Measurements from ENCODE around the gene RAD51B. TPM values are rescaled to one million over a fixed set of nuclear protein-coding genes. Genes with fewer than 3 reads are reported as not detected.

RAD51B gene
- total RNA-seq, 1 donor from 2014 or later = 16.7 TPM

- DNase-seq (ENCODE audit: low read depth, low spot score) = no peak
- Mint-ChIP-seq H3K27me3 (ENCODE audit: low read depth) (no peaks in the 10 kb centered on the region), H3K36me3 (ENCODE audit: low read depth) (no peaks in the 10 kb centered on the region), H3K4me1 (peaks cover 22% of the 10 kb centered on the region), H3K4me3 (no peak overlapping the region), H3K27ac (ENCODE audit: unreplicated experiment) (no peak overlapping the region), H3K9me3 (no peaks in the 10 kb centered on the region)
- TF ChIP-seq, protein P1, sequence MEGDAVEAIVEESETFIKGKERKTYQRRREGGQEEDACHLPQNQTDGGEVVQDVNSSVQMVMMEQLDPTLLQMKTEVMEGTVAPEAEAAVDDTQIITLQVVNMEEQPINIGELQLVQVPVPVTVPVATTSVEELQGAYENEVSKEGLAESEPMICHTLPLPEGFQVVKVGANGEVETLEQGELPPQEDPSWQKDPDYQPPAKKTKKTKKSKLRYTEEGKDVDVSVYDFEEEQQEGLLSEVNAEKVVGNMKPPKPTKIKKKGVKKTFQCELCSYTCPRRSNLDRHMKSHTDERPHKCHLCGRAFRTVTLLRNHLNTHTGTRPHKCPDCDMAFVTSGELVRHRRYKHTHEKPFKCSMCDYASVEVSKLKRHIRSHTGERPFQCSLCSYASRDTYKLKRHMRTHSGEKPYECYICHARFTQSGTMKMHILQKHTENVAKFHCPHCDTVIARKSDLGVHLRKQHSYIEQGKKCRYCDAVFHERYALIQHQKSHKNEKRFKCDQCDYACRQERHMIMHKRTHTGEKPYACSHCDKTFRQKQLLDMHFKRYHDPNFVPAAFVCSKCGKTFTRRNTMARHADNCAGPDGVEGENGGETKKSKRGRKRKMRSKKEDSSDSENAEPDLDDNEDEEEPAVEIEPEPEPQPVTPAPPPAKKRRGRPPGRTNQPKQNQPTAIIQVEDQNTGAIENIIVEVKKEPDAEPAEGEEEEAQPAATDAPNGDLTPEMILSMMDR (conservative IDR thresholded peaks at IDR 0.05) = no peak
Observed at GRCh38 chr14:68193970-68194681, 374.5 kb downstream of the RAD51B start.

GRCh38 chr14:68195126-68195525, 375.5 kb downstream of the RAD51B start:
- TF ChIP-seq, protein P1 (conservative IDR thresholded peaks at IDR 0.05) = no peak
- H3K36me3 Mint-ChIP-seq (ENCODE audit: low read depth) = no peaks in the 10 kb centered on the region
- H3K9me3 Mint-ChIP-seq = no peaks in the 10 kb centered on the region
- DNase-seq (ENCODE audit: low read depth, low spot score) = no peak
- H3K27me3 Mint-ChIP-seq (ENCODE audit: low read depth) = no peaks in the 10 kb centered on the region
- no peak overlapping the region for H3K27ac Mint-ChIP-seq (ENCODE audit: unreplicated experiment)
- H3K4me3 Mint-ChIP-seq = no peak overlapping the region
- peaks cover 32% of the 10 kb centered on the region for H3K4me1 Mint-ChIP-seq

DNA sequence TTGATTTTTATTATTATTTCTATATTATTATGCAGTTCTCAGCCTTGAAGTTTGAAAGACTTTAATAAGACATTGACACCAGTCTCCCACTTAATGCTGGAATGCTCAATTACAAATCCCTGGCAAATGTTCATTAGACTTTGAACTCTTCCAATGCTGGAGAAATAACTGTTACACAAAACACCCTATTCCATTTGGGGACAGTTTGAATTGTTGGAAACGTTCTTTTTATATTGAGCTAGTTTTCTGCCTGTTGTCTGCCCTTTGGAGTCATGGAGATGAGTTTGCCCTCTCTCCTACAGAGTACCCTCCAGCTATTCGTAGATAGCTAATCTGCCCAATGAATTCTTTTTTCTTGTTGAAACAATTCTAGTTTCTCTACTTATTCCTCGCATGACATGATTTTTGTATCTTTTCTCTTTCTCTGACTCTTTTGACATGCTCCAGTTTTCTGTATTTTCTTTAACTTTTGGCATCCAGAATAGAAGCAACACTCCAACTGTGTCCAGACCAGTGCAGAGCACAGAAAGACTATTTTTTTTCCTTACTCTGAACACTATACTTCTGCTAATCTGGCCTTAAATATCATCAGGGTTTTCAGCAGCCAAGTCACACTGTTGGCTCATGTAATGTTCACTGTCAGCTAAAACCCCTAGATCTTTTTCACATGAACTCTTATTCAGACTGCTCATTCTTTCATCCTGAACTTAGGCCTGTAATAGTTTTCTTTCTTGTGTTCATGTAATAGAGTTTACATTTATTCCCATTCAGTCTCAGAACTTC, 379.3 kb downstream of the RAD51B start:
- H3K4me3 Mint-ChIP-seq = no peak overlapping the region

GRCh38 chr14:68199554-68200151, 380.1 kb downstream of the RAD51B start:
- H3K9me3 Mint-ChIP-seq = peaks cover 2% of the 10 kb centered on the region
- DNase-seq (ENCODE audit: low read depth, low spot score) = peak; percentile 9
- H3K4me3 Mint-ChIP-seq = peak overlapping the region; percentile 65
- peak overlapping the region; percentile 98 for H3K27ac Mint-ChIP-seq (ENCODE audit: unreplicated experiment)
- H3K36me3 Mint-ChIP-seq (ENCODE audit: low read depth) = no peaks in the 10 kb centered on the region
- TF ChIP-seq, protein P1 (conservative IDR thresholded peaks at IDR 0.05) = no peak
- H3K27me3 Mint-ChIP-seq (ENCODE audit: low read depth) = no peaks in the 10 kb centered on the region
- peaks cover 20% of the 10 kb centered on the region for H3K4me1 Mint-ChIP-seq

More for the DNA sequence above, 379.3 kb downstream of the RAD51B start:
- H3K36me3 Mint-ChIP-seq (ENCODE audit: low read depth) = no peaks in the 10 kb centered on the region
- TF ChIP-seq, protein P1 (conservative IDR thresholded peaks at IDR 0.05) = no peak
- DNase-seq (ENCODE audit: low read depth, low spot score) = no peak
- H3K27ac Mint-ChIP-seq (ENCODE audit: unreplicated experiment) = peak overlapping the region; percentile 1
- H3K27me3 Mint-ChIP-seq (ENCODE audit: low read depth) = no peaks in the 10 kb centered on the region
- H3K4me1 Mint-ChIP-seq = peaks cover 20% of the 10 kb centered on the region
- peaks cover 2% of the 10 kb centered on the region for H3K9me3 Mint-ChIP-seq

- Mint-ChIP-seq H3K4me3 (no peak overlapping the region), H3K27ac (ENCODE audit: unreplicated experiment) (no peak overlapping the region), H3K27me3 (ENCODE audit: low read depth) (no peaks in the 10 kb centered on the region), H3K4me1 (peaks cover 16% of the 10 kb centered on the region), H3K9me3 (peaks cover 5% of the 10 kb centered on the region), H3K36me3 (ENCODE audit: low read depth) (no peaks in the 10 kb centered on the region)
- TF ChIP-seq, protein P1 (conservative IDR thresholded peaks at IDR 0.05) = no peak
- DNase-seq (ENCODE audit: low read depth, low spot score) = no peak
Observed at GRCh38 chr14:68203871-68204270, 384.3 kb downstream of the RAD51B start.
